ENCODE results near the gene TBX10.
"Not testable (repeated sequence)": the region's sequence is repeated elsewhere in the genome, so short reads cannot be mapped to it uniquely, and the experiment has no call there.

The TBX10 gene

DNA sequence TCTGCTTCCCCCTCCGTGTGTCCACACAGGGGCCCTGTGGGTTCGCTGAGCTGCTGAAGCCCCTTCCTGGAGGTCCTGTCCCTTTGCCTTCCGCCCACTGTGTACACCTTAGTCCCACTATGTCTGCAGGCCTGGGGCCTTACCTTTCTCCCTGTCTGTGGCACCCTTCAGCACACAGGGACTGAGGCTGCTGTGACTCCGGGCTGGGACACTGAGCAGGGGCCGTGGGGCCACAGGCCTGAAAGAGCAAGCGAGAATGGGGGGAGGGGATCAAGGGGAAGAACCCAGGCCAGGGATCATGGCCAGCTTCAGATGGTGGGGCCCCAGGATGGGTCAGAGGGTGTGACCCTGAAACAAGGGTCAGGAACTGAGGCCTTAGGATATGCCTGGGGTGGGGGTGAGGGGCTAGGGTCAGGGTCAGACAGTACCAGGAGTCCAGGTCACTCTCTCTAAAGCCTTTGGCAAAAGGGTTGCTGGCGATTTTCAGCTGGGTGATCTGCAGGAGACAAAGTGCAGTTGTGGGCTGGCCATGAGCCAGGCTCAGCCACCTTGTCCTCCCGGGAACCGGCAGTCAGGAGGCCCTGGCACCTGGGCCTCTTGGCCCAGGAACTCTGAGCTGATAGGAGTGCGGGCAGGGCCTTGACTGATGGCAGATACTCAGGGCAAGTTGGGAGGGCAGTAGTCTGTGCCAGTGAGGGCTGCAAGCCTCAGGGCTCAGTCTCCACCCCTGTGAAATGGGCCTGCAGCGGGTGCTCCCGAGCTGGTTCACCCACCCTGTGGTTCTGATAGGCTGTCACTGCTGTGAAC, 7.2 kb downstream of the TBX10 start:
- no peak for DNase-seq (ENCODE audit: low read depth in 3 of 3, low spot score in 1 of 3)

DNA sequence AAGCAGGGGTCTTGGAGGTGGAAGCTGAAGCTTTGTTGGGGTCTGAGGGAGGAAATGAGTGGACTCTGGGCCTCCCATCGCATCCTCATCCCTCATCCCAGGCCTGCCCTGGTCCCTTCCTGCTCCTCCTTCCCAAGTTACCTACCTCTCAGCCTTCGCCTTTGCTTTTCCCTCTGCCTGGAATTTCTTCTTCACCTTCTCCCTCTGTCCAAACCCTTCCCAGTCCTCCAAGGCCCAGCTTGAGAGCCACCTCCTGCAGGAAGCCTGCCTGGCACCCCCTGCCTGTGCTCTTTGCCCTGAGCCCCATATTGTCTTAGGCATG, 7.7 kb downstream of the TBX10 start:
- no peak for DNase-seq (ENCODE audit: low read depth in 3 of 3, low spot score in 1 of 3)

DNA sequence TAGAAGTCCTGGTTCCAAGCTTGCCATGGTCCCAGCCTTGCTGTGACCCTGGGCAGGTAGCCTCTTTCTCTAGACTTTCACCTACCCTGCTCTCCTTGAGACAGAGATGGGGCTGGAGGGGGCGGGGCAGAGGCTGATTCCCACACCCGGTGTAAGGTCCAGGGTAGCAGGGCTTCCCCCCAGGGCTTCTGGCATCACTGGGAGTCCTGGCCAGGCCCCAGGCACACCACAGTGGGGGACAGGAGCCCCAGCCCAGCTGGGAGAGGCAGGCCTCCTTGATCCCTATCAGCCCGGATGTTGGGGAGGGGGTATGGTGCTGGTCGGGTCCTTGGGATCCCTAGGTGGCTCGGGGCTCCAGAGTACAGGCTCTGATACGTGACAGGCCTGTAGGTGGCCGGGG, 8.2 kb downstream of the TBX10 start:
- DNase-seq (ENCODE audit: low read depth in 3 of 3, low spot score in 1 of 3) = no peak

DNA sequence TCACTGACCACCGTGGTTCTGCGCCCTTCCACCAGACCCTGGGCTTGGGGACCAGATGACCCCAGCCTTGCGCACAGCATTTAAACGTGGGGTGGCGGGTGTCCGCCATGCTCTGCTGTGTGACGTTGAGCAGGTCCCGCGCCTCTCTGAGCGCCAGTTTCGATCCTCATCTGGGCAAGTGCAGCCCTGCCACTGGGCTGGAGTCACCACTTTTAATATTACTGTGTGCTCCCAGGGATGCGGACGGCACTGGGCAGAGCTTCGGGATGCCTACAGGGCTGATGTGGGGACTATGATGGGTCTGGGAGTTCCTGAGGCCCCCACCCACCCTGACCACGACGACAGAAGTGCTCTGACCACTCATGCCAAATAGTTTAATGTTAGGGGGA, 8.6 kb downstream of the TBX10 start:
- DNase-seq (ENCODE audit: low read depth in 3 of 3, low spot score in 1 of 3) = no peak

DNA sequence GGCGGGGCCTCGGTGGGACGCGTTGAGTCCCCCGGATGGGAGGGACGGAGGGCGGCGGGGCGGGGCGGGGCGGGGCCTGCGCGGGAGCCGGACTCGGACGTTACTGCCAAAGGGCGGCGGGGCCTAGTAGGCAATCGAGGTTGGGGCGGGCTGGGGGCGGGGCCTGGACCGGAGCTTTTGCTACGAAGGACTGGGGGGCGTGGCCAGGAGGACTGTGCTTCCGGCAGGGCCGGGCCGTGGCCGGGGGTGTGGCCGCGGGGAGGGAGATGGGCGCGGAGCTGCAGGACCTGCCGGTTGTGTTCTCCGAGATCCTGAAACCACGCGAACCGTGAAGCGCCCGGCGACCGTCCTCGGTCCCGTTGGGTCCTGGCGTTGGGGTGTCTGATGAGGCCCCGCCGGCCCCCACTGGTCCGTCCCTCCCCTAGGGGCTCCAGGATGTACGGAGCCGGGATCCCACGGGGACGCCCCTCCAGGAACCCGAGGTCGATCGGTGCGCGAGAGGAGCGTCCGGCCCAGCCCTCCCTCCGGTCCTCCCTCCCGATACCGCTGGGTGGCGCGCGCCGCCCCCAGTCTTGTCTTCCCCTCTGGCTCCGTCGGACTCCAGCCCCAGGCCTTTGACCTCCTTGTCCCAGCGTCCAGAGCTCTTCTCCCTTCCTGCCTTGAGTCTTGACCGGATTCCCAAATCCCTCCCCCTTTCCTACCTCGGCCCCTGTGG, 9.2 kb downstream of the TBX10 start:
- DNase-seq (ENCODE audit: low read depth in 3 of 3, low spot score in 1 of 3) = peak; percentile 84 to 93 (median 87)

DNA sequence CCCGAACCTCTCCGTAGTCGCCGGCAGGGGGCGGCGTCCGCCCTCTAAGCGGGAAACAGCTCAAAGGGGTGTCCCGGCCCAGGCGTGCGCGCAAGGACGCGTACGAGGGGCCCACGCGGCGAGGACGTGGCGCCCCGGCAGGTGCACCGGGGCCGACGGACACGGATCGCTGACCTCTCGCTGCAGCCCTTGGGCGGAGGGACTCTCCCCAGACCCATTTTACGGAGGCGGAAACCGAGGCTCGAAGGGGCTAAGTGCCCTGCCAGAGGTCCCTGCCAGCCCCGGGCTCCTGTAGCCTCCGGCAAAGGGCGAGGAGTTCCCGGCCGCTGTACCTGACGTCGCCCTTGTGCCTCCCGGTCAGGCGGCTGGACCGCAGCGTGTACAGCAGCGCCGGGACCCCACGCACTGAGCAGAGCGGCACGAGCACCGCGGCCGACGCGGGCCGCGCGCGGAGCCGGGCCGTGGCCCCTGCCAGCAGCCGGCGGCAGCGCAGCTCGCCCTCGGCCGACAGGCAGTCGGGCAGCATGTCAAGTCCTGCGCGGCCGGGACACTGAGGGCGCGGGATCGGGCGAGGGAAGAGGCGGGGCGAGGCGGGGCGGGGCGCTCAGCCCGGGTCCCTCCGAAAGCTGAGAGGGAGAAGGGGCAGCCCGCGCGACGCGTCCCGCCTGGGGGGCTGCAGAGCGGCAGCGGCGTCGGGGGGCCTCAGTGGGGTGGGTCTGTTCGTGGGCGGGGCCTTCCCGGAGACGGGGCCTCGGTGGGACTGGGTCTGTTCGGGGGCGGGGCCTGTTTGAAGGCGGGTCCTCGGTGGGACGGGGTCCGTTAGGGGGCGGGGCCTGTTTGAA, 10.0 kb downstream of the TBX10 start, which contains the start of gene NUDT8:
Gene NUDT8 (minus strand): TSS at position 552 of the 842 bp plus-strand sequence. CDS start 26 bp downstream, at position 526.
- DNase-seq (ENCODE audit: low read depth in 3 of 3, low spot score in 1 of 3) = peak; percentile 64 to 80 (median 67)

DNA sequence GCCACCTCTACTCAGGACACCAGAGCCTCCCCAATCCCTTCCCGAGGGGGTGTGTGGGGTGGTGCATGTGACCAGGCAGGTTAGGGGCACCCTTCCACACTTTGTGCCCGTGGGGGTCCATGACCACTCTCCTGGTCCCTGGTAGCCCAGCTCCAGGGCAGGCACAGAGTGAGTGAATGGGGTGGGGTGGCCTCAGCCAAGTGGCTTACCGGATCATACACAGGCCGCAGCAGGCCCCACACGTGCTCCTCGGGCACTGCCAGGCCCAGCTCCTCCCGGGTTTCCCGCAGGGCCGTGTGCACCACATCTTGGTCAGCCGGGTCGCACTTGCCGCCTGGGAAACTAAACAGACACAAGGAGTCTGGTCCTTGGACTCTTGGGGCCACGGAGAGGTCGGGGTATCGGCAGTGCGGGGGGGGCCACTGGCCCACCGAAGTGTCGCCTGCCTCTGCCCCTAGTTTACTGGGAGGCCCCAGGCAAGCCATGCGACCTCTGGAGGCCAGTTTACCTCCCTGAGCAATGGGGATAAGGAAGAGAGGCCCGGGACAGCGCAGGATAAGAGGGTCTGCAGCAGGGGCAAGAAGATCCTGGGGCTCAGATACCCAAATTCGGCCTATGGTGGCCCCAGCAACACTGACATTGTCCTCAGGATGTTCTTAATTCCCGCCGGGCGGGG, 10.7 kb downstream of the TBX10 start:
- DNase-seq (ENCODE audit: low read depth in 3 of 3, low spot score in 1 of 3) = no peak

DNA sequence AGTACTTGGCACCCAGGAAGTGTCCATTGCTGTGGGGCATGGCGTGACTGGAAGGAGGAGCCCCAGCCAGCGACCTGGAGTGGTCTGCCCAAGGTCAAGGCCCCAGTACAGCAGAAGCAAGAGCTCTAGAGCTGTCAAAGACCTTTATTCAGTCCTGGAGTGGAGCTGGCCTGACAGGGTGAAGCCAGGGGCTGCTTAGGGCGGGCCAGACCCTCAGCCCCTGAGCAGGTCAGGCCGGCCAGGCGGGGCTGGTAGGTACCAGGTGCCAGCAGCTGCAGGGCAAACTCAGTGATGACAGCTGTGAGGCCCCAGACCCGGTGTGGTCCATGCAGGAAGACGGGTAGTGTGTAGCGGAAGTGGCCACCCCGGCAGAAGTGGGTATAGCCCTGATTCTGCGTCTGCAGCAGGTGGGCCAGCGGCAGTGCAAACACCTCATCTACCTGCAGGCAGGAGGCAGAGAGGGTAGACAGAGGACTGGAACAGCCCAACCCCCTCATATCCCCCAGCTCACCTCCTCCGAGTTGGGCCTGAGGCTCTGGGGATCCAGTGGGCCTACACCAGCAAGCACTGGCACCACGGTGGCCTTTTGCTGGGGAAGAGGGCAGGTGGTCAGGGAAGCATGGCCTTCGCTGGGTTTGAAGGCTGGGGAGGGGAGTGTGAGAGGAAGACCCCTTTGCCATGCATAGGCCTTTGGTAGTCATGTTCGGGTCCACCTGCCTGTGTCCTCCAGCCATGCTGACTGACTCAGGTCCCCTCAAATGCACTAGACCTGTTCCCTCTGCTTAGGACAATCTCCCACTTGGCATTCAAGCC, 11.5 kb downstream of the TBX10 start:
- no peak for DNase-seq (ENCODE audit: low read depth in 3 of 3, low spot score in 1 of 3)

DNA sequence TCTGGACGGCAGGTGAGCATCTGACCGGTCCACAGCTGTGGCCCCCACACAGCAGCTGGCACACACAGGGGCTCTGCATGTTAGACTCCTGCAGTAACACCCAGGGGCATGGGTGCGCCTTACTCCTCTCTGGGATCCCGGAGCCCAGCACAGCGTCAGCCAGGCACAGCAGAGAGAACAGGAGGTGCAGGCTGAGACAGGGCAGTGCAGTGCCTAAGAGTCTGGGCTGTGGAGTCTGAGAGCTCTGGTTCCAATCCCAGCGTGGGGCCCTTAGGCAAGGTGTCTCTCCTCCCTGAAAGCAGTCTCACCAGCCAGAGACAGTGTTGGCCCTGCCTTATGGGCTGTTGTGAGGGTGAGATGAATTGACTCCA, 12.1 kb downstream of the TBX10 start:
- no peak for DNase-seq (ENCODE audit: low read depth in 3 of 3, low spot score in 1 of 3)

DNA sequence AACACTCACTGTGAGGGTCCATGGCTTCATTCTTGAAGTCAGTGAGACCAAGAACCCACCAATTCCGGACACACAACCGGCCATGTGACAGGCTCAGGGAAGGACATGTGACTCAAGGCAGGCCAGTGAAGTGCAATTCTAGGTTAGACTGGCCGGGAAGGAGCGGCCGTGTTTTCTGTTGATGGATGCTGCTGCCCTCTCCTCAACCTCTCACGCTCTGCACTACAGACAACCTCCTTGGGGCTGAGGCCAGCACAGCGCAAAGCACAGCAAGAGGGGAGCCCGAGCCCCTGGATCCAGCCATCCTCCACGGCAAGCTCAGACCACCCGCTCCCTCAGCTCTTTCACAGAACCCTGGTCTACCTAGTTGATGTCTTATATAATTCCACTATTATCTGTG, 12.6 kb downstream of the TBX10 start:
- no peak for DNase-seq (ENCODE audit: low read depth in 3 of 3, low spot score in 1 of 3)

DNA sequence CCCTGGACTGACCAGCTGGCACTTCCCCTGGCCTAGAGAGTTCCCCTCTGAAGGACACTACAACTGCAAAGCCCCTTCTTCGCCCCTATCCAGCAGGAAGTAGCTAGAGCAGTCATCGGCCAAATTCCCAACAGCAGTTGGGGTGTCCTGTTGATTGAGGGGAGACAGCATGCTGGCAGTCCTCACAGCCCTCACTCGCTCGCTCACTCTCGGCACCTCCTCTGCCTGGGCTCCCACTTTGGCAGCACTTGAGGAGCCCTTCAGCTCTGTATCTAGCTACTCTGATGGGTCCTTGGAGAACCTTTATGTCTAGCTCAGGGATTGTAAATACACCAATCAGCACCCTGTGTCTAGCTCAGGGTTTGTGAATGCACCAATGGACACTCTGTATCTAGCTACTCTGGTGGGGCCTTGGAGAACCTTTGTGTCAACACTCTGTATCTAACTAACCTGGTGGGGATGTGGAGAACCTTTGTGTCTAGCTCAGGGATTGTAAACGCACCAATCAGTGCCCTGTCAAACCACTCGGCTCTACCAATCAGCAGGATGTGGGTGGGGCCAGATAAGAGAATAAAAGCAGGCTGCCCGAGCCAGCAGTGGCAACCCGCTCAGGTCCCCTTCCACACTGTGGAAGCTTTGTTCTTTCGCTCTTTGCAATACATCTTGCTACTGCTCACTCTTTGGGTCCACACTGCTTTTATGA, 13.3 kb downstream of the TBX10 start:
- not testable (repeated sequence) for DNase-seq (ENCODE audit: low read depth in 3 of 3, low spot score in 1 of 3)

DNA sequence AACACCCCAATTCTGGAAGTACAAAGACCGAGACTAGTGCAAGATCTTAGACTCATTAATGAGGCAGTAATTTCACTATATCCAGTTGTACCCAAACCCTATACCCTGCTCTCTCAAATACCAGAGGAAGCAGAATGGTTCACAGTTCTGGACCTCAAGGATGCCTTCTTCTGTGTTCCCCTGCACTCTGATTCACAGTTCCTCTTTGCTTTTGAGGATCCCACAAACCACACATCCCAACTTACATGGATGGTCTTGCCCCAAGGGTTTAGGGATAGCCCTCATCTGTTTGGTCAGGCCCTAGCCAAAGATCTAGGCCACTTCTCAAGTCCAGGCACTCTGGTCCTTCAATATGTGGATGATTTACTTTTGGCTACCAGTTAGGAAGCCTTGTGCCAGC, 15.8 kb downstream of the TBX10 start:
- not testable (repeated sequence) for DNase-seq (ENCODE audit: low read depth in 3 of 3, low spot score in 1 of 3)

DNA sequence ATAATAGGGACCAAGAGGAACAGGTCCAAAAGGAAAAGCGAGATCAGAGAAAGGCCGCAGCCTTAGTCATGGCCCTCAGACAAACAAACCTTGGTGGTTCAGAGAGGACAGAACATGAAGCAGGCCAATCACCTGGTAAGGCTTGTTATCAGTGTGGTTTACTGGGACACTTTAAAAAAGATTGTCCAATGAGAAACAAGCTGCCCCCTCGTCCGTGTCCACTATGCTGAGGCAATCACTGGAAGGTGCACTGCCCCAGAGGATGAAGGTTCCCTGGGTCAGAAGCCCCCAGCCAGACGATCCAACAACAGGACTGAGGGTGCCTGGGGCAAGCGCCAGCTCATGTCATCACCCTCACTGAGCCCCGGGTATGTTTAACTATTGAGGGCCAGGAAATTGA, 16.7 kb downstream of the TBX10 start:
- not testable (repeated sequence) for DNase-seq (ENCODE audit: low read depth in 3 of 3, low spot score in 1 of 3)

DNA sequence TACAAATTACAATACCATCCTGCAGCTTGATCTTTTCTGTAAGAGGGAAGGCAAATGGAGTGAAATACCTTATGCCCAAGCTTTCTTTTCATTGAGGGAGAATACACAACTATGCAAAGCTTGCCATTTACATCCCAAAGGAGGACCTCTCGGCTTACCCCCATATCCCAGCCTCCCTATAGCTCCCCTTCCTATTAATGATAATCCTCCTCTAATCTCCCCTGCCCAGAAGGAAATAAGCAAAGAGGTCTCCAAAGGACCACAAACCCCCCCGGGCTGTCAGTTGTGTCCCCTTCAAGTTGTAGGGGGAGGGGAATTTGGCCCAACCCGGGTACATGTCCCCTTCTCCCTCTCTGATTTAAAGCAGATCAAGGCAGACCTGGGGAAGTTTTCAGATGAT, 17.6 kb downstream of the TBX10 start:
- DNase-seq (ENCODE audit: low read depth in 3 of 3, low spot score in 1 of 3) = not testable (repeated sequence)

DNA sequence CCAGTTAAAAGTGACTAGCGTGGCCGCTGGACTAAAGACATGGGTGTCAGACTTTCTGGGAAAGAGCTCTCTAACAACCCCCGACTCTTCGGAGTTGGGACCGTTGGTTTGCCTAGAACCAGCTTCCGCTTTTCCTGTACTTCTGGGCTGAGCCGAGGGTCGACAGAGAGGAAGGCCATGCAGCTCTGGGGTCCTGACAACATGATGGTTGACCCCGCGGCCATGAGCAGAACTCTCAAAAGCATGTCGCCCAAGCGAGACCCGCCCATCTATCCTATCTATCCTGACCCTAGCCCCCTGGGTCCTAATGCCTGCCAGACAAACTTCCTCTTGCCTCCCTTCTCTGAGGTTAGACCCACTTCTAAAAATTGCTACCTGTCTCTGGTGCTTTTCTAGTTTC, 18.9 kb downstream of the TBX10 start:
- not testable (repeated sequence) for DNase-seq (ENCODE audit: low read depth in 3 of 3, low spot score in 1 of 3)

DNA sequence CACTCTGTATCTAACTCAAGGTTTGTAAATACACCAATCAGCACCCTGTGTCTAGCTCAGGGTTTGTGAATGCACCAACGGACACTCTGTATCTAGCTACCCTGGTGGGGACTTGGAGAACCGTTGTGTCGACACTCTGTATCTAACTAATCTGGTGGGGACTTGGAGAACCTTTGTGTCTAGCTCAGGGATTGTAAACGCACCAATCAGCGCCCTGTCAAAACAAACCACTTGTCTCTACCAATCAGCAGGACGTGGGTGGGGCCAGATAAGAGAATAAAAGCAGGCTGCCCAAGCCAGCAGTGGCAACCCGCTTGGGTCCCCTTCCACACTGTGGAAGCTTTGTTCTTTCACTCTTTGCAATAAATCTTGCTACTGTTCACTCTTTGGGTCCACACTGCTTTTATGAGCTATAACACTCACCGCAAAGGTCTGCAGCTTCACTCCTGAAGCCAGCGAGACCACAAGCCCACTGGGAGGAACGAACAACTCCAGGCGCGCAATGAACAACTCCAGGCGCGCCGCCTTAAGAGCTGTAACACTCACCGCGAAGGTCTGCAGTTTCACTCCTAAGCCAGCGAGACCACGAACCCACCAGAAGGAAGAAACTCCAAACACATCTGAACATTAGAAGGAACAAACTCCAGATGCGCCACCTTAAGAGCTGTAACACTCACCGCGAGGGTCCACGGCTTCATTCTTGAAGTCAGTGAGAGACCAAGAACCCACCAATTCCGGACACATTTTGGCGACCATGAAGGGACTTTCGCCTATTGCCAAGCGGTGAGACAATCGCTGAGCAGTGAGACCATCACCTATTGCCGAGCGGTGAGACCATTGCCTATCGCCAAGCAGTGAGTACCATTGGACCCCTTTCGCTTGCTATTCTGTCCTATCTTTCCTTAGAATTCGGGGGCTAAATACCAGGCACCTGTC, 19.6 kb downstream of the TBX10 start:
- DNase-seq (ENCODE audit: low read depth in 3 of 3, low spot score in 1 of 3) = not testable (repeated sequence)

DNA sequence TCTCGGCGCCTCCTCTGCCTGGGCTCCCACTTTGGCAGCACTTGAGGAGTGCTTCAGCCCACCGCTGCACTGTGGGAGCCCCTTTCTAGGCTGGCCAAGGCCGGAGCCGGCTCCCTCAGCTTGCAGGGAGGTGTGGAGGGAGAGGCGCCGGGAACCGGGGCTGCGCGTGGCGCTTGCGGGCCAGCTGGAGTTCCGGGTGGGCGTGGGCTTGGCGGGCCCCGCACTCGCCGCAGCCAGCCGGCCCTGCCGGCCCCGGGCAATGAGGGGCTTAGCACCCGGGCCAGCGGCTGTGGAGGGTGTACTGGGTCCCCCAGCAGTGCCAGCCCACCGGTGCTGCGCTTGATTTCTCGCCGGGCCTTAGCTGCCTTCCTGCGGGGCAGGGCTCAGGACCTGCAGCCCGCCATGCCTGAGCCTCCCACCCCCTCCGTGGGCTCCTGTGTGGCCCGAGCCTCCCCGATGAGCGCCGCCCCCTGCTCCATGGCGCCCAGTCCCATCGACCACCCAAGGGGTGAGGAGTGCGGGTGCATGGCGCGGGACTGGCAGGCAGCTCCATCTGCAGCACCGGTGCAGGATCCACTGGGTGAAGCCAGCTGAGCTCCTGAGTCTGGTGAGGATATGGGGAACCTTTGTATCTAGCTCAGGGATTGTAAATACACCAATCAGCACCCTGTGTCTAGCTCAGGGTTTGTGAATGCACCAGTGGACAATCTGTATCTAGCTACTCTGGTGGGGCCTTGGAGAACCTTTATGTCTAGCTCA, 20.5 kb downstream of the TBX10 start:
- not testable (repeated sequence) for DNase-seq (ENCODE audit: low read depth in 3 of 3, low spot score in 1 of 3)

Data from stimulated activated CD4-positive, alpha-beta T cell treated with anti-CD3 and anti-CD28 coated beads, TNF-alpha, amount 100 ng/mL, for 1 hour (primary cell).